Muscle of arm (tissue), 12 donors: ENCODE data around the gene ATP9B. TPM values are rescaled to one million over a fixed set of nuclear protein-coding genes. Genes with fewer than 3 reads are reported as not detected.
"Not testable (repeated sequence)": the region's sequence is repeated elsewhere in the genome, so short reads cannot be mapped to it uniquely, and the experiment has no call there.

ENCODE experiments used
- DNase-seq: peaks from one replicate; pipeline ENCODE4 v3.0.0-alpha.2; 2013
- polyA plus RNA-seq, 12 donors: library from polyadenylated mRNA; unstranded; fragments of 120-200 nt; gene quantifications; one replicate each; pipeline ENCODE4 v1.2.1, GENCODE V29; 2013; ENCODE audit not compliant: insufficient read length in 12 of 12

The ATP9B gene
- polyA plus RNA-seq, 12 donors, result 12.6 to 39.8 (median 22.5) TPM; not detected in 1

GRCh38 chr18:79327915-79328314 lies 258.7 kb downstream of the ATP9B start:
- DNase-seq, result not testable (repeated sequence)

DNA sequence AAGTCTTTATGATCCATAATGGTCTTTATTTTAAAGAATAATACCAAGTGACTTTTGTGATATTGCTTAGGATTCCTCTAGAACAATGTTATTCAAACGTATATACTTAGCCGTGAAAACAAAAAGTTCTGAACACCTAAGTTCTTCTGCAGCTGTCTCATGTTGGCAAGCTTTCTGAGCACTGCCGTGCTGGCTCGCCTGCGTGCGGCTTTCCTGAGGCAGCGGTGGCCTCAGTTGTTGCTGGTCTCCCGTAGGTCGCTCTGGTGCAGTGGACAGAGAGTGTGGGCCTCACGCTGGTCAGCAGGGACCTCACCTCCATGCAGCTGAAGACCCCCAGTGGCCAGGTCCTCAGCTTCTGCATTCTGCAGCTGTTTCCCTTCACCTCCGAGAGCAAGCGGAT lies 259.7 kb downstream of the ATP9B start:
- peak; percentile 22 for DNase-seq

DNA sequence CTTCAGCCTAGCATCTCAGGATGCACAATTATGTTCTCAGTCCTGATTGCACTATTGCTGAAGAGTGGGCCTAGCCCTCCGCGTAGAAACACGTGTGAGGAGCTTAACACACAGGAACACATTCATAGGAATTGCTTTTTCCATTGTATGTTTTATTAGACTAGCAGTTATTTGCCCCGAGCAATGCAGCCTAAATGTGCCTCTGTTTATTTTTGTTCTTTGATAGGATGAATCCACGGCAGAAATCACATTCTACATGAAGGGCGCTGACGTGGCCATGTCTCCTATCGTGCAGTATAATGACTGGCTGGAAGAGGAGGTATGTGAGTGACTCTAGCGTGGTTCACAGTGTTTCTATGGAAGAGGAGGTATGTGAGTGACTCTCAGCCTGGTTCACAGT lies 260.6 kb downstream of the ATP9B start:
- no peak for DNase-seq

- DNase-seq, result no peak
Measured at GRCh38 chr18:79332646-79333045, 263.5 kb downstream of the ATP9B start.

DNA sequence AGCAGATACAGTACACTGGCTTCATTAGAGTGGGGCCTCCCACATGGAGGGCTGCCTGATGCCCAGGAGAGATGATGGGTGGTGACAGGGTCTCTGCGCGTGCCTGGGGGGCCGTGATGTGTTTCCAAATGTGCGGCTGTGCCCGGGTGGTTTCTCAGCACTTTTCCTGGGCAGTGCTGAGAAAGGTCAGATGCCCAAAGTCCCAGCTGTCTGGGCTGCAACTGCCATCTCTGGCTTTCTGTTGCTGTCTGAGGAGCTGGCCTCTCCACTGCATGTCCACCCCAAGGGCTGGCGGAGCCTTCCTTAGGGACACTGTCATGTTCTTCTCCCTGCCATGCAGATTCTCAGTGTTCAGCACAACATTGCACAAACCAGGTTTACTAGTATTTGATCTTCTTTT lies 263.9 kb downstream of the ATP9B start:
- no peak for DNase-seq

GRCh38 chr18:79334496-79335233 lies 265.5 kb downstream of the ATP9B start:
- no peak for DNase-seq

DNA sequence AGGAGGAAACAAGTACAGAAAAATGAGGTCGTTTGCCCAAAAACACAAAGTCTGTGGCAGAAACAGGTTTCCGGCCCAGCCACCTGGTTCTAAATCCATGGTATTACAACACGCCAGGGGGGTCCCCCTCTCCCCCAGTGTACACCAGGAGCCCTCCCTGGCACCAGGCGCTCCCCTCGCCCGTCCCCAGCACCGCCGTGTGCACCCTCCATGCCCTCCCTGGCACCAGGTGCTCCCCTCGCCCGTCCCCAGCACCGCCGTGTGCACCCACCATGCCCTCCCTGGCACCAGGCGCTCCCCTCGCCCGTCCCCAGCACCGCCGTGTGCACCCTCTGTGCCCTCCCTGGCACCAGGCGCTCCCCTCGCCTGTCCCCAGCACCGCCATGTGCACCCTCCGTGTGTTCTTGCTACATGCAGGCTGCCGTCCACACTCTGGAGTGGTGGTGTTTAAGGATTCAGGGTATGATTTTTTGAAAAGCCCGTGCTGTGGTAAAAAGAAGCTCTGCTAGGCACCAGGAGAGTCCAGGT lies 266.7 kb downstream of the ATP9B start:
- DNase-seq, result no peak

DNA sequence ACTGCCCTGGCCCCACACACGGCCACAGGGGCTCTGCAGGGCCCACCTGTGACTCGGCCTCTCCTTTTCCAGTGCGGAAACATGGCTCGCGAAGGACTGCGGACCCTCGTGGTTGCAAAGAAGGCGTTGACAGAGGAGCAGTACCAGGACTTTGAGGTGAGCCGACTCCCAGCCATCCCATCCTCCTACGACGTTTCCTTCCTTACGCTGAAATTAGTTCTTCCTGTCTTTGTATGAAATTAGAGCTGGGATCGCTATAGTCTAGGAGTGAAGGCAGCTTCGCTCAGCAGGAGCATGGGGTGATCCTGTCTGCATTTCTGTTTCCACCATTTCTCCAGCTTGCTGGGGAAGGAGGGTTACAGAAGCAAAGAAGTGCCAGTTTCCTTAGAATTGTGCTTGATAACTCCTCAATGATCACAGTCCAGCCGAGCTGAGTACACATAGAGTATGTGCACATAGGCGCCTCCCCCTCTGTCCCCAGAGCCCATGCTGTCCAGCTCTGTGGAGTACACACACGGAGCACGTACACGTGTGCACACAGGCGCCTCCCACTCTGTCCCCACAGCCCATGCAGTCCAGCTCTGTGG lies 267.5 kb downstream of the ATP9B start:
- DNase-seq, result no peak

DNA sequence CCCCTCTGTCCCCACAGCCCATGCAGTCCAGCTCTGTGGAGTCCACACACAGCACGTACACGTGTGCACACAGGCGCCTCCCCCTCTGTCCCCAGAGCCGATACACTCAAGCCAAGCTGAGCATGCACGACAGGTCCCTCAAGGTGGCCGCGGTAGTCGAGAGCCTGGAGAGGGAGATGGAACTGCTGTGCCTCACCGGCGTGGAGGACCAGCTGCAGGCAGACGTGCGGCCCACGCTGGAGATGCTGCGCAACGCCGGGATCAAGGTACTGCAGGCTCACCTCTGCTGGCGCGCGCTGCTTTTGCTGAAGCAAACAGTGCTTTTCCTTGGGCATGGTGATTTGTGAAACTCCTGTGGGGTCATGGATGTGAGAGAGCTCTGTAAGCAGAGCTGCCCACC lies 268.0 kb downstream of the ATP9B start:
- no peak for DNase-seq

- no peak for DNase-seq
Measured at GRCh38 chr18:79337620-79338019, 268.4 kb downstream of the ATP9B start.

DNA sequence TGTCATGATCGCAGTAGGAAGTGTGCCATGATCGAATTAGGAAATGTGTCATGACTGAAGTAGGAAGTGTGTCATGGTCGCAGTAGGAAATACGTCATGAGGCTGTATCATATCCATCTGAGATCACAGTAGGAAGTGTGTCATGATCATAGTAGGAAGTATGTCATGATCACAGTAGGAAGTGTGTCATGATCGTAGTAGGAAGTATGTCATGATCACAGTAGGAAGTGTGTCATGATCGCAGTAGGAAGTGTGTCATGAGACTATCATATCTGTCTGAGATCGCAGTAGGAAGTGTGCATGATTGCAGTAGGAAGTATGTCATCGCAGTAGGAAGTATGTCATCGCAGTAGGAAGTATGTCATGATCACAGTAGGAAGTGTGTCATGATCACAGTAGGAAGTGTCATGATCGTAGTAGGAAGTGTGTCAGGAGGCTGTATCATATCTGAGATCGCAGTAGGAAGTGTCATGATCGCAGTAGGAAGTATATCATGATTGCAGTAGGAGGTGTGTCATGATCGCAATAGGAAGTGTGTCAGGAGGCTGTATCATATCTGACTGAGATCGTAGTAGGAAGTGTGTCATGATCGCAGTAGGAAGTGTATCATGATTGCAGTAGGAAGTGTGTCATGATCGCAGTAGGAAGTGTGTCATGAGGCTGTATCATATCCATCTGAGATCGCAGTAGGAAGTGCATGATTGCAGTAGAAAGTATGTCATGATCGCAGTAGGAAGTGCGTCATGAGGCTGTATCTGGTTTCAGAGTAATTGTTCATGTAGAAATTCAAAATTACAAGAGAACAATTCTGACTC lies 270.1 kb downstream of the ATP9B start:
- DNase-seq, result no peak

- no peak for DNase-seq
Measured at GRCh38 chr18:79343567-79344207, 274.5 kb downstream of the ATP9B start.

DNA sequence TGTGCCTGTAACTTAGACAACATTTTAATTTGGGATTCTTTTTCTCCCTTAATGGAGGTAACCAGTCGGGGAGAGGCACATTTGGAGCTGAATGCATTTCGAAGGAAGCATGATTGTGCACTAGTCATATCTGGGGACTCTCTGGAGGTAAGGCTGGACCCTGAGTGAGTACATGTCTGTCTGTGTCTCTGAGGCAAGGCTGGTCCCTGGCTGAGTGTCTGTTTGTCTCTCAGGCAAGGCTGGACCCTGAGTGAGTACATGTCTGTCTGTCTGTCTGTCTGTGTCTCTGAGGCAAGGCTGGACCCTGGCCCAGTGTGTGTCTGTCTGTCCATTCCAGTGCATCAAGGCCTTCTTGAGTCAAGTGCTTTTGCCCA lies 275.0 kb downstream of the ATP9B start:
- DNase-seq, result no peak

DNA sequence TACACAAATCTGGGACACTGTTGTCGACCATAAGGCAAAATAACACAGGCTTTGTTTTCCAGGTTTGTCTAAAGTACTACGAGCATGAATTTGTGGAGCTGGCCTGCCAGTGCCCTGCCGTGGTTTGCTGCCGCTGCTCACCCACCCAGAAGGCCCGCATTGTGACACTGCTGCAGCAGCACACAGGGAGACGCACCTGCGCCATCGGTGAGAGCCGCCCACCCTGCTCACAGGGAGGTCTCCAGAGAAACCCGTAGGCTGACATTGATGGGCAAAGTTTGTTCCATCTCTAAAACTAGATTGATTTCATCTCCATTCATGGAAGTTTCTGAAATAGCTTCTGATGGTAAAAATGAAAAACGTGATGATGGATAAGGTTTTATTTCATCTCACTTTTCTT lies 276.2 kb downstream of the ATP9B start:
- no peak for DNase-seq

GRCh38 chr18:79345981-79346380 lies 276.8 kb downstream of the ATP9B start:
- DNase-seq, result no peak

DNA sequence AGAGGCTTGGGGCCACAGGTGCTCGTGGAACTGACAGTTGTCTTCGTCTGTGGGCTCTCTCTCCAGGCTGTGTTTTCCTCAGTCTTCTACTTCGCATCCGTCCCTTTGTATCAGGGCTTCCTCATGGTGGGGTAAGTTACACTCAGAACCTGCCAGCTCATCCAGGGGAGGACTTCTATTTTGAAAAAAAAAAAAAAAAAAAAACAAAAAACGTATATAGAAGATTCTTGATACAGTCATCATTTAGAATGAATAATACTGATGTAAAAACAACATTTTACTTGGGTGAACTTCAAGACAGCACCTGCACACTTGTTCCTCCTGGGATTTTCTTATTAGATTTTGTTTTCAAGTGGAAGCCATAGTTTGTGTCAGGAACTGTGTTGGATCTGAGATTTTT lies 278.9 kb downstream of the ATP9B start:
- no peak for DNase-seq

- no peak for DNase-seq
Measured at GRCh38 chr18:79352432-79352831, 283.2 kb downstream of the ATP9B start.

GRCh38 chr18:79353267-79353666 lies 284.1 kb downstream of the ATP9B start:
- no peak for DNase-seq

GRCh38 chr18:79354350-79354749 lies 285.2 kb downstream of the ATP9B start:
- no peak for DNase-seq

GRCh38 chr18:79355433-79356335 lies 286.5 kb downstream of the ATP9B start:
- DNase-seq, result no peak

DNA sequence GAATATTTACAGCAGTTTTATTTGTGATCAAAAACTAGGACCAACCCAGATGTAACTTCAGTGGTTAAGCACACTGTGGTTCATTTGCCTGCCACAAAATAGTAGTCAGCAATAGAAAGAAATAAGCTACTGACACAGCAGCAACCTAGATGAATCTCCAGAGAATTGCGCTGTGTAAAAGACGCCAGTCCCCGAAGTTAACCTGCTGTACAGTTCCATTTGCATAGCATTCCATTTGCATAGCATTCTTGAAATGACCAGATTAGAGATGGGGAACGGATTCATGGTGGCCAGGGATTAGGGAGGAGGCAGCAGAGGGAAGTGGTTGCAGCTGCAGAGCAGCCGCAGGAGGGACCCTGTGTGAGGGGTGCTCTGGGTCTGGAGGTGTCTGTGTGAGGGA lies 287.2 kb downstream of the ATP9B start:
- no peak for DNase-seq
